Measurements from ENCODE around the gene DUSP8.

DUSP8 gene

GRCh38 chr11:1528710-1529109 lies 43.4 kb downstream of the DUSP8 start:
- H3K4me1 Mint-ChIP-seq, result peaks cover 15% of the 10 kb centered on the region
- DNase-seq, result no peak
- peaks cover 4% of the 10 kb centered on the region for H3K27me3 Mint-ChIP-seq (ENCODE audit: low read depth, poor library complexity)
- no peak overlapping the region for H3K4me3 Mint-ChIP-seq
- no peaks in the 10 kb centered on the region for H3K9me3 Mint-ChIP-seq
- H3K27ac Mint-ChIP-seq, result no peak overlapping the region
- TF ChIP-seq, protein P1, sequence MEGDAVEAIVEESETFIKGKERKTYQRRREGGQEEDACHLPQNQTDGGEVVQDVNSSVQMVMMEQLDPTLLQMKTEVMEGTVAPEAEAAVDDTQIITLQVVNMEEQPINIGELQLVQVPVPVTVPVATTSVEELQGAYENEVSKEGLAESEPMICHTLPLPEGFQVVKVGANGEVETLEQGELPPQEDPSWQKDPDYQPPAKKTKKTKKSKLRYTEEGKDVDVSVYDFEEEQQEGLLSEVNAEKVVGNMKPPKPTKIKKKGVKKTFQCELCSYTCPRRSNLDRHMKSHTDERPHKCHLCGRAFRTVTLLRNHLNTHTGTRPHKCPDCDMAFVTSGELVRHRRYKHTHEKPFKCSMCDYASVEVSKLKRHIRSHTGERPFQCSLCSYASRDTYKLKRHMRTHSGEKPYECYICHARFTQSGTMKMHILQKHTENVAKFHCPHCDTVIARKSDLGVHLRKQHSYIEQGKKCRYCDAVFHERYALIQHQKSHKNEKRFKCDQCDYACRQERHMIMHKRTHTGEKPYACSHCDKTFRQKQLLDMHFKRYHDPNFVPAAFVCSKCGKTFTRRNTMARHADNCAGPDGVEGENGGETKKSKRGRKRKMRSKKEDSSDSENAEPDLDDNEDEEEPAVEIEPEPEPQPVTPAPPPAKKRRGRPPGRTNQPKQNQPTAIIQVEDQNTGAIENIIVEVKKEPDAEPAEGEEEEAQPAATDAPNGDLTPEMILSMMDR (IDR thresholded peaks at IDR 0.05), result no peak
- H3K36me3 Mint-ChIP-seq (ENCODE audit: low read depth), result no peaks in the 10 kb centered on the region

DNA sequence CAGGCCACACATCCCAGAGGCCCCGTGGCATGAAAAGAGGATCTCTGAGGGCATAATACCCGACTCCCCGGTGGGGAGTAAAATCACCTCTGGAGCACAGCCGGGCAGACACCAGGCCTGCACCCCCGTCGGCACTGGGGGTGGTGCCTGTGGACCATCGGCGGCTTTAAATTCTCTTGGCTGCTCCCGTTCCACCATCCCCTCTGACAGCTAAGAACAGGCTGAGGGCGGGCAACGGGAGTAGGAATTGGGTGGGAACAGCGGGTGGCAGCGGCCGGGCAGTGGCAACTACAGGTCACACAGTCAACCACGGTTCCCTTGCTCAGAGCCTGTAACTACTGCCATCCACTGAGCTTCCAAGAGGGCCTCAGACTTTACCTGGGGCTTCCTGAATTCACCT lies 45.3 kb downstream of the DUSP8 start:
- Mint-ChIP-seq H3K27me3 (ENCODE audit: low read depth, poor library complexity) (peaks cover 4% of the 10 kb centered on the region), H3K27ac (no peak overlapping the region), H3K9me3 (no peaks in the 10 kb centered on the region), H3K4me1 (peaks cover 11% of the 10 kb centered on the region), H3K36me3 (ENCODE audit: low read depth) (no peaks in the 10 kb centered on the region), H3K4me3 (no peak overlapping the region)
- DNase-seq, result no peak
- TF ChIP-seq, protein P1 (IDR thresholded peaks at IDR 0.05), result no peak

GRCh38 chr11:1523779-1524178 lies 48.3 kb downstream of the DUSP8 start:
- H3K9me3 Mint-ChIP-seq, result no peaks in the 10 kb centered on the region
- H3K4me1 Mint-ChIP-seq, result peaks cover 22% of the 10 kb centered on the region
- H3K36me3 Mint-ChIP-seq (ENCODE audit: low read depth), result no peaks in the 10 kb centered on the region
- no peak for DNase-seq
- H3K4me3 Mint-ChIP-seq, result no peak overlapping the region
- peaks cover 2% of the 10 kb centered on the region for H3K27me3 Mint-ChIP-seq (ENCODE audit: low read depth, poor library complexity)
- H3K27ac Mint-ChIP-seq, result no peak overlapping the region
- TF ChIP-seq, protein P1 (IDR thresholded peaks at IDR 0.05), result no peak

DNA sequence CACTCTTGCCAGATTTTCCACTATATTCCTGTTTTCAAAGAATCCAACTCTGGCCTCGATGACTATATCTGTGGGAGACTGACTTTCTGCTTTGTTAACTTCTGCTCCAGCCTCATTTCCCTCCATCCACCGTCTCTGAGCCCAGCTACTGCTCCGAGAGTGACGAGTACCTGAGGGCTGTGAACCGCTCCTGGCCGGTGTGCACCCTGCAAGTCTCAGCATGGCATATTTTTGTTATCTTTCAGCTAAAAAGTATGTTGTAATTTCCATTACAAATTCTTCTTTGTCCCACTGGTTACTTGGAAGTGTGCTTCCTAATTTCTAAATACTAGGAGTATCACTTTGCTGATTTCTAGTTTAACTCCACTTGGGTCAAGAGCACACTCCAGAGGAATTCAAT lies 49.0 kb downstream of the DUSP8 start:
- no peaks in the 10 kb centered on the region for H3K36me3 Mint-ChIP-seq (ENCODE audit: low read depth)
- no peak for DNase-seq
- TF ChIP-seq, protein P1 (IDR thresholded peaks at IDR 0.05), result no peak
- H3K27ac Mint-ChIP-seq, result no peak overlapping the region
- H3K27me3 Mint-ChIP-seq (ENCODE audit: low read depth, poor library complexity), result peaks cover 2% of the 10 kb centered on the region
- H3K4me1 Mint-ChIP-seq, result peaks cover 23% of the 10 kb centered on the region
- H3K4me3 Mint-ChIP-seq, result no peak overlapping the region
- no peaks in the 10 kb centered on the region for H3K9me3 Mint-ChIP-seq

- Mint-ChIP-seq H3K27ac (no peak overlapping the region), H3K4me1 (peaks cover 23% of the 10 kb centered on the region), H3K9me3 (no peaks in the 10 kb centered on the region), H3K4me3 (no peak overlapping the region), H3K27me3 (ENCODE audit: low read depth, poor library complexity) (peaks cover 2% of the 10 kb centered on the region), H3K36me3 (ENCODE audit: low read depth) (no peaks in the 10 kb centered on the region)
- TF ChIP-seq, protein P1 (IDR thresholded peaks at IDR 0.05), result no peak
- DNase-seq, result no peak
Measured at GRCh38 chr11:1522081-1522424, 50.0 kb downstream of the DUSP8 start.

- no peak for DNase-seq
- H3K9me3 Mint-ChIP-seq, result no peaks in the 10 kb centered on the region
- peaks cover 23% of the 10 kb centered on the region for H3K4me1 Mint-ChIP-seq
- H3K36me3 Mint-ChIP-seq (ENCODE audit: low read depth), result no peaks in the 10 kb centered on the region
- TF ChIP-seq, protein P1 (IDR thresholded peaks at IDR 0.05), result no peak
- peaks cover 2% of the 10 kb centered on the region for H3K27me3 Mint-ChIP-seq (ENCODE audit: low read depth, poor library complexity)
- no peak overlapping the region for H3K4me3 Mint-ChIP-seq
- H3K27ac Mint-ChIP-seq, result no peak overlapping the region
Measured at GRCh38 chr11:1521382-1522080, 50.5 kb downstream of the DUSP8 start.

Measured in nephron progenitor cell (in vitro differentiated cells).